Measurements from ENCODE around the gene CAMK2G.
"Not testable (repeated sequence)": the region's sequence is repeated elsewhere in the genome, so short reads cannot be mapped to it uniquely, and the experiment has no call there.

The CAMK2G gene

GRCh38 chr10:73901261-73901660 is 26.9 kb upstream of the CAMK2G start:
- DNase-seq, result no peak

DNA sequence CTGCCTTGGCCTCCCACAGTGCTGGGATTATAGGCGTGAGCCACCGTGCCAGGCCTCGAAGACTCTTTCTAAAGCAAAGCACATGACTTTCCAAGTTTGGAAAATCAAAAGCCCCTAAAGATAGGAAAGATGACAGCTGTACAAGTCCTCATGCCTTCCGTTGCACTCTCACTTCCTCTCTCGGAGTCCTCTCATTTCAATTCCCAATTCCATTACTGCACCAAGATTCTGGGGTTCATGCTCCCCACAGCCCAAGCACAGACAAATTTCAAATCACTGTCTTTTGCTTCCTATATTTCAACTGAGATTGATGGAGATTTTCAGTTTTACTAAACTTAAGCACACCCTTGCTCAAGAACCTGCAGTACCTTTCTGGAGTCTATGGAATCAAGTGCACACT is 25.7 kb upstream of the CAMK2G start:
- no peak for DNase-seq

DNA sequence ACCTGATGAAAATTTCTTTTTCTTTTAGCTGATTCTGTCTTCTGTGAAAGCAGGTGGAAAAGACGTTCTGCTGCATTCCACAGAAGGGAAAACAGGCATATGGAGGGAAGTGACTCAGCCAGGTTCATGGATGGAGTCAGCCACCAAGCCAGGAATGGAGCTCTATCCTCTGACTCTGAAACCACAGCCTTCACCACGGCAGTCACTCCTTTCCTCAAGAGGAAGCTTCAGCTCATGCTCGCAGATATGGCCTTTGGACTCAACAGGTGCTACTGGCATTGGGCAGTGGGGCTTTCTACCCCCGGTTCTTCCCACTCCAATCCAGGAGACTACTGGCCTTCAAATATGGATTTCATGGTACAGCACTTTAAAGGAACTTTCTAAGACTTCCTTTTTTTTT is 25.1 kb upstream of the CAMK2G start:
- DNase-seq, result no peak

DNA sequence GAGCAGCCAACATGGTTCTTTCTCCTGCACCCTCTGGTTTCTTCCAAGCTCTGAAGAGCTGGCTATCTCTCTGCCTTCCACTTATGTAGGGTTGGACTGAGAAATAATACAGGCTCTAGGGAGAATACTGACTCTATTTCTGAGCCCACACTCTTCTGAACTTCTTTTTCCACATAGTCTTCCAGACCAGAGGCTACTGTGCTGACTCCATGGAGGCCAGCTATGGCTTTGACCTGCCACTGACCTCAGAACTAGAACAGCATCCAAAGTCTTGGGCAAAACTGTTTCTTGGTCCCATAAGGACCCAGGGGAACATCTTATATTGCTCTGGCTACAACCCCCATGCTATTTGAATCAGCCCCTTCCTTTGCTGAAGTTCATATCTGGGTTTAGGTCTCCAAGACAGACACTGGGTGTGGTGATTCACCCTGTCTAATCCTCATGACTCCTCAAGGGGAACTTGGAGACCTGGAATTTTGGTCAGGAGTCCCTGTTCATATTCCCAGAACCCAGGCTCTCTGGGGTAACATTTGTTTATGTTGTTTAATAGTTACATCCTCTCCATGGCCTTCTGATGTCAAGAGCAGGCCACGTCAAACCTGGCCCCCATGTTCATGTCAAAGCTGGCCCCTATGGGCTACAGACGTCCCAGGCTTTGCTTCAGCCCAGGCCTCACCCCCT is 24.5 kb upstream of the CAMK2G start:
- no peak for DNase-seq

DNA sequence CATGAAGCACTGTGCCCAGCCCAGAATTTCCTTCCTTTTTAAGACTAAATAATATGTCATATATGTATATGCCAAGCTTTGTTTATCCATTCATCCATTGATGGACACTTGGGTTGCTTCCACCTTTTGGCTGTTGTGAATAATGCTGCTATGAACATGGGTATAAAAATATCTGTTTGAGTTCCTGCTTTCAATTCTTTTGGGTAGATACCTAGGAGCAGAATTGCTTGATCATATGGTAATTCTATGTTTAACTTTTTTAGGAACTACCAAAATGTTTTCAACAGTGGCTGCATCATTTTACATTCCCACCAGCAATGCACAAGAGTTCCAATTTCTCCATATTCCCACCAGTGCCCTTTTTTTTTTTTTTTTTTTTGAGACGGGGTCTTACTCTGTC is 23.3 kb upstream of the CAMK2G start:
- DNase-seq, result no peak

DNA sequence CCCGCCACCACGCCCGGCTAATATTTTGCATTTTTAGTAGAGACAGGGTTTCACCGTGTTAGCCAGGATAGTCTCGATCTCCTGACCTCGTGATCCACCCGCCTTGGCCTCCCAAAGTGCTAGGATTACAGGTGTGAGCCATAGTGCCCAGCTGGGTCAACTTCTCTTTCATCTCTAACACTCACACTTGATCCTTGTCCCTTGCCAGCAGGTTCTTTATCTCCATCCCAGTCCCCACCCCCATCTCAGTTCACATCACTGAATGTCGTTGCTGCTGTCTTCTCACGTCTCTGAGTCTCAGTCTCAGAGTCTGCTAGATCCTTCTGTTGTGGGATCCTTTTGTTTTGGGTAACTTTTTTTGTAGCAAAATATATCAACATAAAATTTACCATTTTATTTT is 21.0 kb upstream of the CAMK2G start:
- not testable (repeated sequence) for DNase-seq

DNA sequence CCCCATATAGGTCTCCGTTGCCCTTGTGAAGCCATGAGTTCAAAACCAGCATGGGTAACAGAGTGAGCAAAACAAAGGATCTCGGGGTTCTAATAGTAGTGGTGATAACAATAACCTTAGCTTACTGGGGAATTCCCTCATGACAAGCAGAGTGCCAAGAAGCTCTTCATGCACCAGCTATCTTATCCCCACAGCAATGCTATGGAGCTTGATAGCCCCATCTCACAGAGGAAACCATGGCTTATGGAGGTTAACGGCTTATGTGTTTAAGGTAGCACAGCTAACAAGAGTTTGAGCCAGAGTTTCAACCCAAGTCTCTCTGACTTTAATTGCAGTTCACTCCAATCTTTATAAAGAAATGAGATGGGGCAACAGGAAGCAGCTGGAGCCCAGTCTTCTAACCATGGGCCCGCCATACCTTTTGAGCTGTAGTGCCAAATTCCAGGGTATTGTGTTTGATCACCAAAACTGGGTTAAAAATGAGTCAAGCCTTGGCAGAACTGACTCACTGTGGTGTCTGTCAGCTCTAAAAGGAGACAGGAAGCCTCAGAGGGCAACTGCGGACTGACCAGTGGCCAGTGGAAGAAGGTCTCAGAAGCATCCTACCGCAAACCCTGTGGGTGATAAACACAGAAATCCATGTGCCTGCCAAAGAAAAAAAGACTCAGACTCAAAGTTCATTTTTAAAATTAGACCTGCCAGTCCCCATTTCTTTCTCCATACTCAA is 20.1 kb upstream of the CAMK2G start:
- DNase-seq, result no peak

DNA sequence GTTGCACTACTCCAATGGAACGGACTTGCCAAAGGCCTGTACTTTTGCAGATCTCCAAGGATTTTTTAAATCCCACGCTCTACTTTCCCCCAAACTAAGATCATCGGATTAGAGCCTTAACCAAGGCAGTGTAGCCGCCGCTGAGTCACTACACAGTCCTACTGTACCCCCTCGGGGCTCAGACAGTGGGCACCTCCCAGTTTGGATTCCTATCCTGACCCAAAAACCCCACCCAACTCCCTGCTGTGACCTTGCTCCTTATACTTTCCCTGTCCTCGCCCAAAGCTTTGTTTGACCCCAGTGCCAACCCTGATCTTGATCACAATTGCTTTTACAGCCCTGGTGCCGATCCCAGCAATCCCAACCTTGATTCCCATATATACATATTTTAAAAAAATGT is 19.1 kb upstream of the CAMK2G start:
- no peak for DNase-seq

- no peak for DNase-seq
These were observed 18.1 kb upstream of the CAMK2G start for GRCh38 chr10:73892310-73893030.

- no peak for DNase-seq
These were observed 17.2 kb upstream of the CAMK2G start for GRCh38 chr10:73891540-73891939.

- DNase-seq, result not testable (repeated sequence)
These were observed 16.5 kb upstream of the CAMK2G start for GRCh38 chr10:73890830-73891229.

DNA sequence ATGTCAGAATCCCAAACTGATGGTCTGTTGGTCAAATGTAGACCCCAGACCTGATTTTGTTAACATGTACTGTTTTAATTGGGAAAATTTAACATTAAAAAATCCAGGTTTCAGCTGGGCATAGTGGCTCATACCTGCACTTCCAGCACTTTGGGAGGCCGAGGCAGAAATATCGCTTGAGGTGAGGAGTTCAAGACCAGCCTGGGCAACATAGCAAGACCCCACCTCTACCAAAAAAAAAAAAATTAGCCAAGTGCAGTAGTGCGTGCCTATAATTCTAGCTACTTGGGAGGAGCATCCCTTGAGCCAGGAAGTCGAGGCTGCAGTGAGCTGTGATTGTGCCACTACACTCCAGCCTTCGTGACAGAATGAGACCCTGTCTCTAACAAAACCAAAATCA is 15.9 kb upstream of the CAMK2G start:
- DNase-seq, result no peak

GRCh38 chr10:73889416-73889815 is 15.1 kb upstream of the CAMK2G start:
- DNase-seq, result not testable (repeated sequence)

DNA sequence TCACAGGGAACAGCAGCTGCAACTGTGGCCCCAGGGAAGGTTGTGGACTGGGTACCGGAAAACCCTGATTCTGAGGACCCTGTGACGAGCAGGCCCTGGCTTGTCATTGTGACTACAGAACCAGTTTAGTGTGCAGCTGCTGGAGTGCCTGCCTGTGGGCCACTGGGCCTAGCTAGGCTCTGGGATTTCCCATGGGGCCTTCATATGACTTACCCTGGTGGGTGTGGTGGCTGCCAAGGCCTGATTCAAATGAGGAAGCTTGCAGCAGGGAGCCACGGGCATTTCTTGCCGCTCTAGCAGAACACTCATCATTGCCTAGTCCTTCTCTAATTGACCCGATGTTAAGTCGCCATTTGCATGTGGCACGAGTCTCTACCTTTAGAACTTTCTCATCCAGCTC is 14.7 kb upstream of the CAMK2G start:
- DNase-seq, result peak; percentile 23 to 76

DNA sequence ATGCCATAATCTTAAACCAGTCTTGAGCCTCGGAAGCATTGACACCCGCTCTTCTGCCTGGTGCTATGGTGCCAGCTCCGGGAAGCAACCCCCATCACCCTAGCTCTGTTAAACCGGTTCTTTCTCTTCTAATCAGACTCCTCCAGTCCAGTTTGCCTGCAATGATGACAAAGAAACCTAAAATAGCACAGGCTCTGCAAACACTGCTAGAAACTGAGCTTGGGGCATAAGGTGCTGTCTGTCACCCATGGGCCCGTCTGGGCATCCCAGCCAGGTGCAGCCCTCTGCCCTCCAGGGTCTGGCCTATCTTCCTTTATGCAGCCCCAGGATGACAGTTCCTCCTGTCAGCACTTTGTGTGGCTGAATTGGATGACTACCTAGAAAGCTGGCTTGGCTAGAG is 14.2 kb upstream of the CAMK2G start:
- no peak for DNase-seq

GRCh38 chr10:73887294-73888039 is 13.1 kb upstream of the CAMK2G start:
- no peak for DNase-seq

GRCh38 chr10:73886661-73887293 is 12.4 kb upstream of the CAMK2G start:
- no peak for DNase-seq

DNA sequence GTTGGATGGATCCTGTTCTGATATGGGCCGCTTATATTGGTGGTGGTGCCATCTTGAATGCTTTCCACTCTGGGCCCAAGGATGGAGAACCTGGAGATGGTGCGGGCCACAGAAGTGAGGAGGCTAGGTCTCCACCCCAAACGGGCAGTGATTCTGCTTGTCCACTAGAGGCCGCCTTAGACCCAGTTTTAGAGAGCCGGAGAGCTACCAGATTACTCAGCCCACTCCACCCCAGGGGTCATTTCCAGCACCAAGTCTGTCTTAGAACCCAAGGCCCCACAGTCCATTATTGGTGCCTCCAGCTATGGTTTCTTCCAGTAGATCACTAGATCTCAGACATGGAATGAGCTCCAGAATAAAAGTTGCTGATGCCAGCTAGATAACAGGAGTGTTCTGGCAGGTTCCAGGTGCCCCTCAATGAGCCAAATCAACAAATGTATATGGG is 11.8 kb upstream of the CAMK2G start:
- DNase-seq, result peak; percentile 77 to 80

DNA sequence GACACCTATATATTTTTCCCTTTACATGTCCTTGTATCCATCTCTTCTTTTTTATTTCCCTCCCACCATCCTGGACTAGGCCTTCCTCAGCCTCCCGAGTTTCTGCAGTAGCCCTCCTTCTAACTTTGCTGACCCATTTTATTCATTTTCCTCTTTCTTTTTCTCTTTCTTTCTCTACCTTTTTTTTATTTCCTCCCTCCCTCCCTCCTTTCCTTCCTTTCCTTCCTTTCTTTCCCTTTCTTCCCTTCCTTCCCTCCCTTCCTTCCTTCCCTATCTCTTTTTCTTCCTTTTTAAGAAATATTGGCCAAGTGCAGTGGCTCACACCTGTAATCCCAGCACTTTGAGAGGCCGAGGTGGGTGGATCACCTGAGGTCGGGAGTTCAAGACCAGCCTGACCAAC is 9.7 kb upstream of the CAMK2G start:
- no peak for DNase-seq

GRCh38 chr10:73881221-73881919 is 7.0 kb upstream of the CAMK2G start:
- DNase-seq, result no peak

DNA sequence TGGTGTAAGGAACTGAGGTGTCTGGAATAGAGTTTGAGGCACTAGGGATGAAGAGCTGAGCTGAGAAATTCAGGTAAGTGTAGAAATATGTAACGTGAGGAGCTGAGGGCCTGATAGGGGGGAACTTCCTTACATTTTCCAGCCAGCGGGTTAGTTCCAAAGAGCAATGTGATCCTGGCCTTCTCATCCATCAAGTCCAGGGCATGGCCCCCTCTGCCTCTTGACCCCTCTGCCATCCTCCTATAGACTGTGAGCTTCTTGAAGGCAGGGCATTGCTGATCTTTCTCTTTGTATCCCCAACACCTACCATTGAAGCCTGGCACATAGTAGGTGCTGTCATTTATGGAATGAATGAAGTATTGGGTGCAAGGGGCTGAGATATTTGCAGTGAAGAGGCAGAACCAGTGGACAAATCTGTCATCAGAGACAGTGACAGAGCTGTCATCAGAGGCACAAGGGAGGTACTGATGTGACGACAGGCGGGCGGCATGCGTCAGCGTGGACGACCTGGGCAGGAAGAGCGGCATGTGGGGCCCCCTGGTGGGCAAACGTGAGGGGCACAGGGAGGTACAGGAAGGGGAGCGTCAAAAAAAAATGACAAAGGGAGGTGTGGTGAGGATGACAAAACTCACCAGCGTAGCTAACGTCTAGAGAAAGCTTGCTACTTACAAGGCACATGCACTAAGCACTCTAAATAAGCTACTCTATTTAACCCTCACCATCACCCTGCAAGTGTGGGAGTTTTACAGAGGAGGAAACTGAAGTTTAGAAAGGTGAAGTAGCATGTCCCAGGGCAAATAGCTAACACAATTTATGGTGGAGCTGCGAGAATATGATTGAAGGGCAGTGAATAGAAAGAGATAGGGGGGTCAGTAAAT is 5.2 kb upstream of the CAMK2G start:
- DNase-seq, result peak; percentile 95

All from CD4-positive, alpha-beta T cell treated with Interferon alpha-2 for 1 hour (primary cell).